ENCODE results near the gene HOXD3. TPM values are rescaled to one million over a fixed set of nuclear protein-coding genes. Genes with fewer than 3 reads are reported as not detected.

Gene HOXD3
- polyA plus RNA-seq, 1 donor (not counting 4 experiments of a cell fraction or from before 2014, with no cell fraction given), result not detected

DNA sequence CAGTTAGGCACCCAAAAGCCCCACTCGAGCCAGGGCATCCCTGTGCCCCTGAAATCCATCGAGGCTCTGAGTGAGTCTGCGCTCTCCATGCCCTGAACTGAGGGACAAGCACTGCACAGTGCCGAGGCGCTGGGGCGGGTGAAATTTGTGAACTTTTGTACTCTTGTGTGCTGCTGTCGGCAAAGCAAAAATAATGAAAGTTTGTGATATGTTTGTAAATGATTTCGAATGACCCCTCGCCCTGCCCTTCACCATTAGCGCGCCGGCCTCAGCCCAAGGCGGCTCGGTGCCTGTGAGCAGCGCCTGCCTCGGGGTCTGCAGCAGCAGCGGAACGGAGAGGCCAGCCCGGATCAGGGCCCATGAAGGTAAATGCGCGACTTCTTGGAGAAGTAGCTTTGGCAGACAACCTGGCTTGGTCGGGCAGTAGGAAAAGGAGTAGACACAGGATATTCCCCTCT, 7.6 kb upstream of the HOXD3 start:
- H3K9ac ChIP-seq (ENCODE audit: control insufficient read depth, extremely low read depth, insufficient read depth, low read length), result no peak overlapping the region
- no peaks in the 10 kb centered on the region for H3K36me3 ChIP-seq (ENCODE audit: control insufficient read depth in 2 of 2, extremely low read depth in 1 of 2, insufficient read depth in 2 of 2, low read length in 2 of 2)
- no peak overlapping the region for H3K27ac ChIP-seq (ENCODE audit: control insufficient read depth, insufficient read depth, low read length)
- no peaks in the 10 kb centered on the region for H4K20me1 ChIP-seq (ENCODE audit: control insufficient read depth, extremely low read depth, insufficient read depth, low read length)
- DNase-seq (ENCODE audit: low read depth, low spot score) (no peak), FAIRE-seq (no peak)
- no peaks in the 10 kb centered on the region for H3K79me2 ChIP-seq (ENCODE audit: control insufficient read depth, insufficient read depth, low read length)
- H2AFZ ChIP-seq (ENCODE audit: control insufficient read depth, low read length), result no peak overlapping the region
- dilution Hi-C loops (cut with MboI; ENCODE audit: extremely low pct_ligation_motif_present, low sequenced_read_pairs), result no loop called here
- no peak overlapping the region for H3K4me3 ChIP-seq (ENCODE audit: control insufficient read depth in 2 of 3, extremely low read depth in 1 of 3, insufficient read depth in 2 of 3, low read depth in 1 of 3, low read length in 3 of 3)
- no peaks in the 10 kb centered on the region for H3K9me3 ChIP-seq (ENCODE audit: control insufficient read depth, low read depth, low read length)
- no peaks in the 10 kb centered on the region for H3K9me1 ChIP-seq (ENCODE audit: control insufficient read depth, extremely low read depth, insufficient read depth, low read length)
- H3K4me2 ChIP-seq (ENCODE audit: control insufficient read depth, extremely low read depth, insufficient read depth, low read depth, low read length), result no peak overlapping the region
- peaks cover 93% of the 10 kb centered on the region for H3K27me3 ChIP-seq (ENCODE audit: control insufficient read depth, extremely low read depth, insufficient read depth, low read length)
- TF ChIP-seq EZH2 (IDR thresholded peaks at IDR 0.05; ENCODE audit: low read length) (no peak), CTCF (optimal IDR thresholded peaks at IDR 0.05 in 1 of 3, IDR thresholded peaks at IDR 0.05 in 1 of 3, conservative IDR thresholded peaks at IDR 0.05 in 1 of 3; ENCODE audit: extremely low read depth in 1 of 3, insufficient read depth in 2 of 3, low read length in 3 of 3) (no peak)
- H3K4me1 ChIP-seq (ENCODE audit: control insufficient read depth, extremely low read depth, insufficient read depth, low read length), result no peaks in the 10 kb centered on the region

DNA sequence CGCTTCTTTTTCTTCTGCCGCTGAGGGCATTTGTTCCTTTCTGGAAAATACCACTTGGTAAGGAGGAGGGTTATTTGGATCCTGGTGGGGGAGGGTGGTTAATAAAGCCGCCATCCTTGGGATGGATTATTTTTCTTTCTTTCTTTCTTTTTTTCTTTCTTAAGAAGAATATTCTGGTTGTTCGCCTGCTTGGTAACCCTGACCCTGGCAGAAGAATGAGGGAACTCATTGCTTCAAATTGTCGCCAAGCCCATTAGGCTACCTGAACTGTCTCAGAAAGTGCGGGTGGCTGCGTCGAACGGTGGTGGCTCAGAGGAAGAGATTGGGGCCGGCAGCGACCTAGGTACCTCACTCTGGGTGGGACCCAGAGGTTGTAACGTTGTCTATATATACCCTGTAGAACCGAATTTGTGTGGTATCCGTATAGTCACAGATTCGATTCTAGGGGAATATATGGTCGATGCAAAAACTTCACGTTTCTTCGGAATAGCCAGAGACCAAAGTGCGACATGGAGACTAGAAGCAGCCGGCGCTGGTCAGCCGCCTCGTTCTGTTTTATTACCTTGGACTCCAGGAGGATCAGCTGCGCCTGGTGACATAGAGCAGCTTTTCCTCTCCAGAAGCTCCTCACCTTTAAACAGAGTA, 7.0 kb upstream of the HOXD3 start:
- peaks cover 94% of the 10 kb centered on the region for H3K27me3 ChIP-seq (ENCODE audit: control insufficient read depth, extremely low read depth, insufficient read depth, low read length)
- no peak for DNase-seq (ENCODE audit: low read depth, low spot score)
- dilution Hi-C loops (cut with MboI; ENCODE audit: extremely low pct_ligation_motif_present, low sequenced_read_pairs), result loop anchor here (25.0 kb wide), 1 partner anchor 487 kb away; no protein-coding TSS in a partner anchor

More for the DNA sequence above, 7.0 kb upstream of the HOXD3 start:
- Histone ChIP-seq H3K9me3 (ENCODE audit: control insufficient read depth, low read depth, low read length) (no peaks in the 10 kb centered on the region), H3K79me2 (ENCODE audit: control insufficient read depth, insufficient read depth, low read length) (no peaks in the 10 kb centered on the region), H2AFZ (ENCODE audit: control insufficient read depth, low read length) (no peak overlapping the region), H3K36me3 (ENCODE audit: control insufficient read depth in 2 of 2, extremely low read depth in 1 of 2, insufficient read depth in 2 of 2, low read length in 2 of 2) (no peaks in the 10 kb centered on the region), H3K4me1 (ENCODE audit: control insufficient read depth, extremely low read depth, insufficient read depth, low read length) (no peaks in the 10 kb centered on the region), H3K27ac (ENCODE audit: control insufficient read depth, insufficient read depth, low read length) (no peak overlapping the region), H4K20me1 (ENCODE audit: control insufficient read depth, extremely low read depth, insufficient read depth, low read length) (no peaks in the 10 kb centered on the region), H3K9me1 (ENCODE audit: control insufficient read depth, extremely low read depth, insufficient read depth, low read length) (no peaks in the 10 kb centered on the region), H3K4me2 (ENCODE audit: control insufficient read depth, extremely low read depth, insufficient read depth, low read depth, low read length) (no peak overlapping the region), H3K4me3 (ENCODE audit: control insufficient read depth in 2 of 3, extremely low read depth in 1 of 3, insufficient read depth in 2 of 3, low read depth in 1 of 3, low read length in 3 of 3) (no peak overlapping the region), H3K9ac (ENCODE audit: control insufficient read depth, extremely low read depth, insufficient read depth, low read length) (no peak overlapping the region)
- FAIRE-seq, result no peak
- no peak for TF ChIP-seq CTCF (optimal IDR thresholded peaks at IDR 0.05 in 1 of 3, IDR thresholded peaks at IDR 0.05 in 1 of 3, conservative IDR thresholded peaks at IDR 0.05 in 1 of 3; ENCODE audit: extremely low read depth in 1 of 3, insufficient read depth in 2 of 3, low read length in 3 of 3)

All from keratinocyte (primary cell).